Fibroblast of skin of left biceps (primary cell): ENCODE data around the gene GPR55.

Experiments used
- DNase-seq, 2 experiments: peaks; one replicate each; pipeline ENCODE4 v3.0.0-alpha.2; 2013; ENCODE audit warnings: low read depth in 2 of 2

The GPR55 gene

GRCh38 chr2:230900336-230900995 lies 24.6 kb downstream of the GPR55 start:
- no peak for DNase-seq

- DNase-seq, result no peak
These were observed 25.3 kb downstream of the GPR55 start for GRCh38 chr2:230899786-230900185.

GRCh38 chr2:230899287-230899686 lies 25.8 kb downstream of the GPR55 start:
- no peak for DNase-seq

GRCh38 chr2:230898713-230899091 lies 26.3 kb downstream of the GPR55 start:
- DNase-seq, result no peak

- DNase-seq, result no peak
These were observed 26.9 kb downstream of the GPR55 start for GRCh38 chr2:230898016-230898712.

- no peak for DNase-seq
These were observed 28.5 kb downstream of the GPR55 start for GRCh38 chr2:230896346-230897115.

GRCh38 chr2:230895536-230896345 lies 29.3 kb downstream of the GPR55 start:
- no peak for DNase-seq

- DNase-seq, result no peak
These were observed 30.9 kb downstream of the GPR55 start for GRCh38 chr2:230893841-230894781.

- no peak for DNase-seq
These were observed 31.7 kb downstream of the GPR55 start for GRCh38 chr2:230893338-230893737.

- no peak for DNase-seq
These were observed 33.5 kb downstream of the GPR55 start for GRCh38 chr2:230891509-230891908.

GRCh38 chr2:230891064-230891463 lies 34.0 kb downstream of the GPR55 start:
- no peak for DNase-seq

GRCh38 chr2:230890646-230891045 lies 34.4 kb downstream of the GPR55 start:
- DNase-seq, result no peak

GRCh38 chr2:230889911-230890601 lies 35.0 kb downstream of the GPR55 start:
- no peak for DNase-seq

GRCh38 chr2:230888824-230889400 lies 36.1 kb downstream of the GPR55 start:
- DNase-seq, result no peak

GRCh38 chr2:230887342-230887741 lies 37.7 kb downstream of the GPR55 start:
- no peak for DNase-seq

GRCh38 chr2:230886671-230887071 lies 38.4 kb downstream of the GPR55 start:
- no peak for DNase-seq

- no peak for DNase-seq
These were observed 38.8 kb downstream of the GPR55 start for GRCh38 chr2:230886206-230886605.

GRCh38 chr2:230885463-230886130 lies 39.4 kb downstream of the GPR55 start:
- DNase-seq, result no peak

GRCh38 chr2:230881840-230882239 lies 43.2 kb downstream of the GPR55 start:
- no peak for DNase-seq
